HUES64 (cell line): ENCODE results near the gene GDI2.

ENCODE experiments used
- H3K27ac ChIP-seq: 2 replicates; pipeline ENCODE4 v1.7.0; 2013; ENCODE audit warnings: low read depth, low read length, inconsistent platforms
- H3K27me3 ChIP-seq: 2 replicates; pipeline ENCODE4 v1.6.1; 2013; ENCODE audit warnings: mild to moderate bottlenecking, low read length; ENCODE audit not compliant: insufficient read depth
- H3K36me3 ChIP-seq: 2 replicates; pipeline ENCODE4 v1.6.1; 2013; ENCODE audit warnings: mild to moderate bottlenecking, low read length; ENCODE audit not compliant: insufficient read depth
- H3K4me1 ChIP-seq: 2 replicates; pipeline ENCODE4 v1.6.1; 2013; ENCODE audit warnings: mild to moderate bottlenecking, low read length, moderate library complexity; ENCODE audit not compliant: insufficient read depth
- H3K4me3 ChIP-seq: 2 replicates; pipeline ENCODE4 v1.5.1; 2013; ENCODE audit warnings: mild to moderate bottlenecking, low read length, moderate library complexity
- H3K9ac ChIP-seq: 2 replicates; pipeline ENCODE4 v1.6.1; 2013; ENCODE audit warnings: mild to moderate bottlenecking, low read depth, low read length
- H3K9me3 ChIP-seq: 2 replicates; pipeline ENCODE4 v1.6.1; 2013; ENCODE audit warnings: low read depth, low read length; ENCODE audit not compliant: insufficient read depth
- WGBS: fragments of 150-250, 120-280 bp; methylation state at CpG from one replicate; pipeline ENCODE4 v1.1.7; 2013; ENCODE audit warnings: missing lambda C conversion rate; 5-methylcytosine and 5-hydroxymethylcytosine counted together

The GDI2 gene

DNA sequence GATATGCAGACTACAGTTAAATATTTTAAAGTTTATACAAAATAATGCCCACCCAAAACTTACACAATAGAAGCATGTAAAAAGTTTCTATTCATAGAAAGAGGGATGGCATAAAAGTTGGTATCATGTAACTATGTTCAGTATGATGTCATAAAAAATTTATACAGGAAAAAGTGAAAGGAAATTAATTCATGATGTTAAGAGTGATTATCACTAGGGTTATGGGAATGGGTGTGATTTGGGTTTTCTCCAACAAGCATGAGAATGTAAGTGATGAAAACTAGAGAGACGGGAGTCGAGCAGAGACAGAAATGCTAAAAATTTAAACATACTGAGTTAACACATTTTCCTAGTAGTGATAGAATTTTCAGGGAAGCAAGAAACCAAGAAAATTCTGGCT lies 52.7 kb downstream of the GDI2 start:
- 95% methylated on average over 2 of the region's 2 CpGs for WGBS
- Histone ChIP-seq H3K36me3 (peaks cover 99% of the 10 kb centered on the region), H3K9me3 (no peaks in the 10 kb centered on the region), H3K4me3 (no peak overlapping the region), H3K9ac (no peak overlapping the region), H3K27me3 (no peaks in the 10 kb centered on the region), H3K4me1 (no peaks in the 10 kb centered on the region), H3K27ac (no peak overlapping the region)

DNA sequence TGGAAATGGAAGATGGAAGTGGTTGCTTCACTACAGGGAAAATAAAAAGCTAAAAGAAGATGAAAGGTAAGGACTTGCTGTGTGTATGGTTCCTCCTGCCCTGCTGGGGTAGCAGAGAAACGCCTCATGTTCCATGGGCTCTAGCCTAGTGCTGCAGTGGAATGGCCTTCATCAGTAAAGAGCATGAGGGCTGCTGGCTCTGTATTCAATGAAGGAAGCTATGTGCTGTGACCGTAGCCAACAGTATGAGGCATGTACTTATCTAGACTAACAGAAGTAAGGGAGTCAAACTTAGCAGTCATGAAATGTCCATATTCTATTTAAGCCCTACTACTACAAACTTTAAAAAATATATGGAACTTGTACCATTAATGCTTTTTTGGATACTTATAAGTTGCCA lies 54.3 kb downstream of the GDI2 start:
- H3K4me3 ChIP-seq, result no peak overlapping the region
- 89% methylated on average over 2 of the region's 2 CpGs for WGBS
- no peaks in the 10 kb centered on the region for H3K4me1 ChIP-seq
- H3K9ac ChIP-seq, result no peak overlapping the region
- no peak overlapping the region for H3K27ac ChIP-seq
- H3K36me3 ChIP-seq, result peaks cover 83% of the 10 kb centered on the region
- H3K27me3 ChIP-seq, result no peaks in the 10 kb centered on the region
- no peaks in the 10 kb centered on the region for H3K9me3 ChIP-seq

DNA sequence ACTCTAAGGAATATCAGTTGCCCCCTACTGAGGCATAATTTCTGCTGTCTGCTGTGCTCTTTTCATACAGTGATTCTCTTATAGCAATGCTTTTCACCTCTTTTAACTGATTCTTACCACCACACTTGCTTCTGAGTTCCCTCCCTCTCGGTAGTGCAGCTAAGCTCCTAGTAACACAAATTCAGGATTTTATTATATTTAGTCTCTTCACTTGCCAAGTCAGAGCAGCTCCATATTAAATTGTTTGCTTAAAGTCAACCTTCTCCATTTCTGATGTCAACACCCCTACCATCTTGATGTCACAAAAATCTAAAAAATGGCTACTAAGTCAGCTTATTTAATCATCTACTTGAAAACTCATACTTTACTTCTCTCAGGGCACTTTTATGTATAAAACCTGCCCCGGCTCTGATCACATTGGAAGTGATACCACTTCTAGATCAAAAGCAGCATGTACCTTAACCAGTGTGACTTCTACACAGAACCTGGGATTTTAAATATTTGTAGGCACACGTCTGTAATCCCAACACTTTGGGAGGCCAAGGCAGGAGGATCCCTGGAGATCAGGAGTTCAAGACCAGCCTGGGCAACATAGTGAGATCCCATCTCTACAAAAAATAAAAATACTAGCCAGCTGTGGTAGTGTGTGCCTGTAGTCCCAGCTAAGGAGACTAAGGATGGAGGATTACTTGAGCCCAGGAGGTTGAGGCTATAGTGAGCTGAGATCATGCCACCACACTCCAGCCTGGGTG lies 55.3 kb downstream of the GDI2 start:
- no peak overlapping the region for H3K9ac ChIP-seq
- 91% methylated on average over 3 of the region's 3 CpGs for WGBS
- H3K36me3 ChIP-seq, result peaks cover 77% of the 10 kb centered on the region

GRCh38 chr10:5752301-5752871 lies 60.8 kb downstream of the GDI2 start:
- Histone ChIP-seq H3K4me3 (no peak overlapping the region), H3K9me3 (no peaks in the 10 kb centered on the region), H3K27me3 (no peaks in the 10 kb centered on the region), H3K36me3 (peaks cover 57% of the 10 kb centered on the region), H3K4me1 (peaks cover 27% of the 10 kb centered on the region), H3K27ac (peak overlapping the region; percentile 20; the same call in 1 of the 2 replicates), H3K9ac (no peak overlapping the region)
- WGBS, result 86% methylated on average over 17 of the region's 17 CpGs

More for the DNA sequence above, 55.3 kb downstream of the GDI2 start:
- Histone ChIP-seq H3K9me3 (no peaks in the 10 kb centered on the region), H3K4me3 (no peak overlapping the region), H3K27ac (no peak overlapping the region), H3K4me1 (peaks cover 2% of the 10 kb centered on the region), H3K27me3 (no peaks in the 10 kb centered on the region)

DNA sequence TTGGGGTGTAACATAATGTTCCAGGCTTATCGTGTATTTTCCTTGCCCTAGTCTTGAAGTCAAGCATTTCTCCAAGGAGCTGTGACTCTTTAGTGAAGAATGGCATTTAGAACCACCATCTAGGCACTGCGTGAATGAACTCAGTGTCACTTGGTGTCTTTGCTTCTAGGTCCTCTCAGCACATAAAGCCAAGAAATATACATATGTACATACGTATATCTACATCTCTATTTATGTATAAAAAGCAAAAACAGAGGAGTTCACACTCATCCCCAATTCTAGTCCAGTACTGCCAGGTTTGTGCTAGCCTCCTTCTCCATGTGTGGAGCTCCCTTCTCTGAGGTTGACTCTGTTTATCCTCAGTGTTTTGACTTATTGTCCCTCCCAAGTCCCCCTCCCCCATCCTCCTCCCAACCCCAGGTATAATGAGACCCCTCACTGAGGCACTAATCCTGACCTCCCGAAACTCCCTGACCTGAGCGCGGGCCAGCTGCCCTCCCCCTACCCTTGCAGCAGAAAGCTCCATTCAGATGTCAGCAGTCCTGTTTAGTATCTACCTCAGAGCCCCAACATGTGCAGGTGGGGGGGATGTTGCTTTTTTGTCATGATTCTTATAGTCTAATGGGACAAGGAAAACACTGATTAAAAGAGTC lies 61.5 kb downstream of the GDI2 start:
- H3K9me3 ChIP-seq, result no peaks in the 10 kb centered on the region
- H3K27me3 ChIP-seq, result no peaks in the 10 kb centered on the region
- H3K27ac ChIP-seq, result no peak overlapping the region; the same call in 1 of the 2 replicates
- H3K9ac ChIP-seq, result no peak overlapping the region
- WGBS, result 40% methylated on average over 6 of the region's 6 CpGs
- H3K4me1 ChIP-seq, result peaks cover 27% of the 10 kb centered on the region
- no peak overlapping the region for H3K4me3 ChIP-seq
- H3K36me3 ChIP-seq, result peaks cover 57% of the 10 kb centered on the region

- Histone ChIP-seq H3K27me3 (no peaks in the 10 kb centered on the region), H3K4me3 (no peak overlapping the region), H3K36me3 (peaks cover 69% of the 10 kb centered on the region), H3K4me1 (peaks cover 27% of the 10 kb centered on the region), H3K9me3 (no peaks in the 10 kb centered on the region), H3K9ac (no peak overlapping the region), H3K27ac (no peak overlapping the region)
- WGBS, result 90% methylated on average over 4 of the region's 4 CpGs
These were observed 64.8 kb downstream of the GDI2 start for GRCh38 chr10:5748394-5748803.

- Histone ChIP-seq H3K4me3 (no peak overlapping the region), H3K36me3 (peaks cover 91% of the 10 kb centered on the region), H3K9ac (no peak overlapping the region), H3K27ac (no peak overlapping the region), H3K4me1 (peaks cover 7% of the 10 kb centered on the region), H3K27me3 (no peaks in the 10 kb centered on the region), H3K9me3 (no peaks in the 10 kb centered on the region)
- 96% methylated on average over 3 of the region's 4 CpGs for WGBS
These were observed 67.0 kb downstream of the GDI2 start for GRCh38 chr10:5746197-5746596.

- Histone ChIP-seq H3K4me3 (no peak overlapping the region), H3K4me1 (no peaks in the 10 kb centered on the region; the same call in 1 of the 2 replicates), H3K36me3 (peaks cover 93% of the 10 kb centered on the region), H3K9me3 (no peaks in the 10 kb centered on the region), H3K27ac (no peak overlapping the region), H3K9ac (no peak overlapping the region), H3K27me3 (no peaks in the 10 kb centered on the region)
- WGBS, result 92% methylated on average over 4 of the region's 5 CpGs
These were observed 68.4 kb downstream of the GDI2 start for GRCh38 chr10:5744849-5745248.

GRCh38 chr10:5743736-5744135 lies 69.5 kb downstream of the GDI2 start:
- 74% methylated on average over 4 of the region's 5 CpGs for WGBS
- Histone ChIP-seq H3K4me3 (no peak overlapping the region), H3K9ac (no peak overlapping the region), H3K4me1 (no peaks in the 10 kb centered on the region; the same call in 1 of the 2 replicates), H3K27ac (no peak overlapping the region), H3K36me3 (peaks cover 91% of the 10 kb centered on the region), H3K27me3 (no peaks in the 10 kb centered on the region), H3K9me3 (no peaks in the 10 kb centered on the region)

DNA sequence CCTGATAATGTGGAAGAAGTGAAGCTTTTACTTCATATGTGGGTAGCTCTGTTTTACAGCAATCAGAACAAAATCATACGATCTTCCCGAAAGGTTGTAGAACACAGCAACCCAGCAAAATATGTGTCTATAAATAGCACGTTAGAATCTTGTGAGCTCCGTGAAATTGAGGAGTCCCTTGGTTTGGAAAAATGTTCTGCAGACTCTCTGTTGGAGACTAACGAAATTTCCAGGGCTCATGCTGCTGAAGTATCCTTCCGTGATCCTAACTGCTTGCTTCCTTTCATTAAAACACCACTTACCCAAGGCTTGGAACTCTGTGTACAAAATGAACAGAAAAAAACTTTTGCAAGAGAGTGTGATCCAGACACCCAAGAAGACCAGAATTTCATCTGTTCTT lies 71.1 kb downstream of the GDI2 start:
- no peaks in the 10 kb centered on the region for H3K27me3 ChIP-seq
- H3K4me1 ChIP-seq, result no peaks in the 10 kb centered on the region
- peaks cover 87% of the 10 kb centered on the region for H3K36me3 ChIP-seq
- no peak overlapping the region for H3K4me3 ChIP-seq
- H3K9ac ChIP-seq, result no peak overlapping the region
- WGBS, result 96% methylated on average over 6 of the region's 6 CpGs
- no peaks in the 10 kb centered on the region for H3K9me3 ChIP-seq
- no peak overlapping the region for H3K27ac ChIP-seq

DNA sequence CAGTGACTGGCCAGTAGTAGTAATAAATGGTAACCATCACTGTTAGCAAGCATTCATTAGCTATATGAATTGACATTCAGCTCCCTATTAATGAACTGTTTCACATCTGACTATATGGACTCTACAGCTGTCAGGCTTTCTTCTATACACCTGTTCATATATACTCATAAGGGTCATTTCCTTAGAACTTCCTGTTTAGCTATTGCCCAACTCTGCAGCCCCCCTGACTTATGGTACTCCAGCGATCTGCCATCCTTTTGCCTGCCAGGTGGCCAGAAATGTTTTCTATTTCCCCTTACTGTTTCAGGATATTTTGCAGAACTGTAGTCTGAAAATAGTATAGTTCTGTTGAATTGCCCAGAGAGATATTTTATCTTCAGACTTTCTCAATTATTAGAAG lies 72.0 kb downstream of the GDI2 start:
- Histone ChIP-seq H3K9ac (no peak overlapping the region), H3K9me3 (no peaks in the 10 kb centered on the region), H3K27me3 (no peaks in the 10 kb centered on the region), H3K4me3 (no peak overlapping the region), H3K36me3 (peaks cover 78% of the 10 kb centered on the region), H3K4me1 (no peaks in the 10 kb centered on the region), H3K27ac (no peak overlapping the region)
- 89% methylated on average over 1 of the region's 1 CpG for WGBS
